ENCODE results near the gene GSN. TPM values are rescaled to one million over a fixed set of nuclear protein-coding genes. Genes with fewer than 3 reads are reported as not detected.

The GSN gene
- polyA plus RNA-seq, 1 of the 3 experiments (the other 2 are of a cell fraction): 168 TPM

GRCh38 chr9:121357011-121357410 is 89.0 kb downstream of the GSN start:
- no peaks in the 10 kb centered on the region for H3K27me3 ChIP-seq (ENCODE audit: insufficient read depth)
- H3K79me2 ChIP-seq (ENCODE audit: insufficient read depth): peaks cover 34% of the 10 kb centered on the region
- 90% methylated on average over 3 of the region's 3 CpGs for WGBS (ENCODE audit: low lambda C conversion rate)
- H2AFZ ChIP-seq (ENCODE audit: low read depth): no peak overlapping the region
- DNase-seq: no peak
- CTCF ChIA-PET: interaction anchor here (1.1 to 1.9 kb wide), 3 partner anchors 7 to 37 kb away, joined by 3 to 5 read pairs (median 3); no protein-coding TSS in a partner anchor
- H3K9me3 ChIP-seq: no peaks in the 10 kb centered on the region
- TF ChIP-seq MAX (IDR thresholded peaks at IDR 0.05; ENCODE audit: low read depth): no peak
- no peak for TF ChIP-seq RAD21 (IDR thresholded peaks at IDR 0.05; ENCODE audit: low read length)
- no peak for TF ChIP-seq TAF1 (IDR thresholded peaks at IDR 0.05; ENCODE audit: borderline replicate concordance, low read depth, low read length)
- TF ChIP-seq ELF1 (IDR thresholded peaks at IDR 0.05): no peak
- no peak for TF ChIP-seq USF2 (IDR thresholded peaks at IDR 0.05; ENCODE audit: borderline replicate concordance, low read depth, low read length)
- no peak for TF ChIP-seq JUND (IDR thresholded peaks at IDR 0.05)
- no peak for TF ChIP-seq RCOR1 (IDR thresholded peaks at IDR 0.05; ENCODE audit: low read length)
- TF ChIP-seq SIN3A (IDR thresholded peaks at IDR 0.05; ENCODE audit: borderline replicate concordance, low read depth, low read length): no peak
- no peak for TF ChIP-seq SMC3 (IDR thresholded peaks at IDR 0.05; ENCODE audit: low read depth, low read length)
- H3K4me3 ChIP-seq (ENCODE audit: low read depth in 2 of 2, low read length in 1 of 2): no peak overlapping the region
- peaks cover 1 to 22% of the 10 kb centered on the region in 2 experiments; a peak in 3 of 4 replicates for H3K4me1 ChIP-seq (ENCODE audit: control insufficient read depth in 1 of 2, insufficient read depth in 2 of 2, low read depth in 1 of 2, low read length in 1 of 2)
- POLR2A ChIA-PET: interaction anchor here (0.6 kb wide), 1 partner anchor 373 kb away, joined by 3 read pairs; no protein-coding TSS in a partner anchor
- peaks cover 11% of the 10 kb centered on the region for H3F3A ChIP-seq (replicated peaks; ENCODE audit: insufficient read depth)
- H4K20me1 ChIP-seq (ENCODE audit: insufficient read depth): no peaks in the 10 kb centered on the region
- H3K9me2 ChIP-seq: no peaks in the 10 kb centered on the region
- H3K27ac ChIP-seq (ENCODE audit: low read depth in 2 of 2, low read length in 1 of 2): no peak overlapping the region
- peaks cover 4 to 21% of the 10 kb centered on the region in 2 experiments for H3K36me3 ChIP-seq (replicated peaks in 1 of 2; ENCODE audit: control insufficient read depth in 1 of 2, insufficient read depth in 2 of 2, low read length in 1 of 2)
- H3K9ac ChIP-seq: no peak overlapping the region
- no peak overlapping the region for H3K4me2 ChIP-seq

- Histone ChIP-seq H3K36me3 (replicated peaks in 1 of 2; ENCODE audit: control insufficient read depth in 1 of 2, insufficient read depth in 2 of 2, low read length in 1 of 2) (peaks cover 0 to 9% of the 10 kb centered on the region in 2 experiments), H2AFZ (ENCODE audit: low read depth) (no peak overlapping the region), H3K9me2 (no peaks in the 10 kb centered on the region), H3K9ac (no peak overlapping the region), H3K27ac (ENCODE audit: low read depth in 2 of 2, low read length in 1 of 2) (peak overlapping the region in 1 of 2 experiments; percentile 92; a peak in 1 of 4 replicates), H3K4me1 (ENCODE audit: control insufficient read depth in 1 of 2, insufficient read depth in 2 of 2, low read depth in 1 of 2, low read length in 1 of 2) (peaks cover 7 to 35% of the 10 kb centered on the region in 2 experiments; a peak in 3 of 4 replicates), H3K4me2 (no peak overlapping the region), H3K79me2 (ENCODE audit: insufficient read depth) (peaks cover 38% of the 10 kb centered on the region), H3F3A (replicated peaks; ENCODE audit: insufficient read depth) (peaks cover 25% of the 10 kb centered on the region), H3K4me3 (ENCODE audit: low read depth in 2 of 2, low read length in 1 of 2) (no peak overlapping the region), H4K20me1 (ENCODE audit: insufficient read depth) (no peaks in the 10 kb centered on the region), H3K9me3 (no peaks in the 10 kb centered on the region), H3K27me3 (ENCODE audit: insufficient read depth) (no peaks in the 10 kb centered on the region)
- TF ChIP-seq SMC3 (IDR thresholded peaks at IDR 0.05; ENCODE audit: low read depth, low read length) (no peak), RFX5 (IDR thresholded peaks at IDR 0.05; ENCODE audit: low read length) (no peak), GABPA (IDR thresholded peaks at IDR 0.05; ENCODE audit: low read depth) (no peak)
- POLR2A ChIA-PET: no interaction called here
- CTCF ChIA-PET: interaction anchor here (0.9 to 1.9 kb wide), 2 partner anchors 10 to 39 kb away, joined by 3 to 5 read pairs; no protein-coding TSS in a partner anchor
- no peak for DNase-seq
- 90% methylated on average over 3 of the region's 3 CpGs for WGBS (ENCODE audit: low lambda C conversion rate)
Observed at GRCh38 chr9:121358751-121359150, 90.8 kb downstream of the GSN start.
